Colonic mucosa (tissue), 4 donors: Measurements from ENCODE around the gene COL4A2. TPM values are rescaled to one million over a fixed set of nuclear protein-coding genes. Genes with fewer than 3 reads are reported as not detected.

Source experiments
- DNase-seq: peaks from one replicate; pipeline ENCODE4 v3.0.0-alpha.2; 2020
- H3K27ac ChIP-seq: fragments of 200-600 bp; one replicate; pipeline ENCODE4 v1.8.0; 2021
- H3K27me3 ChIP-seq: fragments of 200-600 bp; one replicate; pipeline ENCODE4 v1.8.0; 2021
- H3K36me3 ChIP-seq: fragments of 200-600 bp; one replicate; pipeline ENCODE4 v1.8.0; 2021
- H3K4me1 ChIP-seq: fragments of 200-600 bp; one replicate; pipeline ENCODE4 v1.8.0; 2021; ENCODE audit warnings: mild to moderate bottlenecking
- H3K4me3 ChIP-seq: fragments of 200-600 bp; one replicate; pipeline ENCODE4 v1.8.0; 2021
- H3K9ac ChIP-seq, 2 donors: one replicate each; pipeline ENCODE4 v1.7.0; 2013; ENCODE audit warnings: control low read depth in 2 of 2, low read depth in 2 of 2, low read length in 2 of 2
- H3K9me3 ChIP-seq: fragments of 200-600 bp; one replicate; pipeline ENCODE4 v1.8.0; 2021
- intact Hi-C: fragments of 100-400 bp; cut with DNase I; formaldehyde crosslinking; loops from one replicate; pipeline ENCODE4 v1.14.1; 2022
- total RNA-seq, 2 donors: library from RNA; stranded (reverse); fragmentation: NEBNext Ultra II Directional in 1 of 2; extraction: Animal tissue kit (Norgen Biotek cat#: 25700) in 1 of 2; gene quantifications; one replicate each; pipeline ENCODE4 v1.2.1, GENCODE V29; 2021
- TF ChIP-seq, protein P1 (sequence below): fragments of 200-600 bp; IDR thresholded peaks from one replicate; pipeline ENCODE4 v1.8.0; 2022; ENCODE audit warnings: antibody characterized with exemption, mild to moderate bottlenecking
- donor health status: healthy.
- donor health status: DM: no; HTN: no; CAD: no.
- donor health status: DM: no; HTN: no; CAD: no.

The COL4A2 gene
- total RNA-seq, 2 donors from 2014 or later: 61.1 to 111 TPM

DNA sequence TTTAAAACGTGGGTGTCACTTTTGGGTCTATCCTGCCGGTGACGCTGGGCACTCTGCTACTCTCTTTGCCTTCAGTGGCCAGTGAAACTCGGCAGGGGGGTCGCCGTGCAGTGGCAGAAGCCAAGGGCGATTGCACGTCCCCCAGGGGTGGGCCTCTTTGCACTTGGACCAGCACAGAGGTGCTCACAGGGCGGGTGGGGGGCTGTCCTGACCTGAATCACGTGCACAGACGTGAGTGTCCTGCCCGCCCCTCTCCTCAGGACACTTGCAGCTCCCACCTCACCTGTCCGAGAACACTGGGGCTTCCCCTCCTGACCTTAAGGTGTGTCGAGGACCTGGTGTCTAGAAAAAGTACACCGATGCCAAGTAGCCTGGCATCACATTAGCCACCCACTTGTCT is 16.3 kb upstream of the COL4A2 start:
- TF ChIP-seq, protein P1, sequence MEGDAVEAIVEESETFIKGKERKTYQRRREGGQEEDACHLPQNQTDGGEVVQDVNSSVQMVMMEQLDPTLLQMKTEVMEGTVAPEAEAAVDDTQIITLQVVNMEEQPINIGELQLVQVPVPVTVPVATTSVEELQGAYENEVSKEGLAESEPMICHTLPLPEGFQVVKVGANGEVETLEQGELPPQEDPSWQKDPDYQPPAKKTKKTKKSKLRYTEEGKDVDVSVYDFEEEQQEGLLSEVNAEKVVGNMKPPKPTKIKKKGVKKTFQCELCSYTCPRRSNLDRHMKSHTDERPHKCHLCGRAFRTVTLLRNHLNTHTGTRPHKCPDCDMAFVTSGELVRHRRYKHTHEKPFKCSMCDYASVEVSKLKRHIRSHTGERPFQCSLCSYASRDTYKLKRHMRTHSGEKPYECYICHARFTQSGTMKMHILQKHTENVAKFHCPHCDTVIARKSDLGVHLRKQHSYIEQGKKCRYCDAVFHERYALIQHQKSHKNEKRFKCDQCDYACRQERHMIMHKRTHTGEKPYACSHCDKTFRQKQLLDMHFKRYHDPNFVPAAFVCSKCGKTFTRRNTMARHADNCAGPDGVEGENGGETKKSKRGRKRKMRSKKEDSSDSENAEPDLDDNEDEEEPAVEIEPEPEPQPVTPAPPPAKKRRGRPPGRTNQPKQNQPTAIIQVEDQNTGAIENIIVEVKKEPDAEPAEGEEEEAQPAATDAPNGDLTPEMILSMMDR: no peak
- H3K4me1 ChIP-seq: no peaks in the 10 kb centered on the region

DNA sequence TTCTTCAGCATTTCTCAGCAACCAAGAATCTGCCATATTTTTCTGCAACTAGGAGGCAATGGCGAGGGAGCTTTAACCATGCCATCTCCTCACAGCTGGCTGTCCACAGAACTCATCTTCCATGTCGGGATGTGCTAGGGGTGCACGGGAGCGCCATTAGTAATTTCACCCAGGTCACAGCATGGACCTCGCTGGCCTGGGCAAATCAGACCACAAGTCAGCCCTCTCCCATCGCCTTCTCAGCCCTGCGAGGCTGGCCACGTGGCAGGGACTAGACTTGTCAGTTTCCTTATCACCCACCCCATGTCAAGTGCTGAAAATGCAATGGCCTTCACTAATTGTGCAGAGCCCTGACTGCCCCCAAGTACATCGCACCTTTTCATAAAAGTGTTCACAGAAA is 15.8 kb upstream of the COL4A2 start:
- TF ChIP-seq, protein P1: no peak
- intact Hi-C loops: no loop called here
- Histone ChIP-seq H3K9me3 (no peaks in the 10 kb centered on the region), H3K9ac (no peak overlapping the region), H3K4me1 (no peaks in the 10 kb centered on the region), H3K4me3 (no peak overlapping the region), H3K36me3 (no peaks in the 10 kb centered on the region), H3K27me3 (no peaks in the 10 kb centered on the region), H3K27ac (no peak overlapping the region)
- no peak for DNase-seq

More for the DNA sequence above, 16.3 kb upstream of the COL4A2 start:
- Histone ChIP-seq H3K27me3 (no peaks in the 10 kb centered on the region), H3K4me3 (no peak overlapping the region), H3K27ac (no peak overlapping the region), H3K9me3 (no peaks in the 10 kb centered on the region), H3K9ac (no peak overlapping the region), H3K36me3 (no peaks in the 10 kb centered on the region)
- intact Hi-C loops: no loop called here
- no peak for DNase-seq

DNA sequence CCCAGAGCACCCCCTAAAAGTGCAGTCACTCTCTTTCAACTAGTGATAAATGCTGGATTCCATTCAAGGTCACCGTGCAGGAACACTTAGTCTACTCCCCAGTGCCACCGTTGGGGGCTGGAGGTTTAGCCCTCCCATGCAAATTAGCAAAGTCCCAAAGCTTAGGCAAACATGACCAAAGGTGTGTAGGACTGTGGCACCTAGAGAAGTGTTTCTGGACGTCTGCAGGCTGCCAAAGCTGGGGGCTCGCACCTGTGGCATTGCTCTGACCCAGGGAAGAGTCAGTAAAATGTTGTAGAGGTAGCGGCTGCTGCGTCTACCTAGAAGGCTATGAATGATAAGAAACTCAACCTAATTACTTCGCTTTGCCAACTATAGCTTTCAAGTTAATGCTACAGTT is 14.0 kb upstream of the COL4A2 start:
- H3K27me3 ChIP-seq: no peaks in the 10 kb centered on the region
- no peak overlapping the region for H3K4me3 ChIP-seq
- H3K4me1 ChIP-seq: no peaks in the 10 kb centered on the region
- no peak for DNase-seq
- no peak overlapping the region for H3K9ac ChIP-seq
- no peak overlapping the region for H3K27ac ChIP-seq
- no peaks in the 10 kb centered on the region for H3K9me3 ChIP-seq
- H3K36me3 ChIP-seq: no peaks in the 10 kb centered on the region
- intact Hi-C loops: no loop called here
- TF ChIP-seq, protein P1: no peak

DNA sequence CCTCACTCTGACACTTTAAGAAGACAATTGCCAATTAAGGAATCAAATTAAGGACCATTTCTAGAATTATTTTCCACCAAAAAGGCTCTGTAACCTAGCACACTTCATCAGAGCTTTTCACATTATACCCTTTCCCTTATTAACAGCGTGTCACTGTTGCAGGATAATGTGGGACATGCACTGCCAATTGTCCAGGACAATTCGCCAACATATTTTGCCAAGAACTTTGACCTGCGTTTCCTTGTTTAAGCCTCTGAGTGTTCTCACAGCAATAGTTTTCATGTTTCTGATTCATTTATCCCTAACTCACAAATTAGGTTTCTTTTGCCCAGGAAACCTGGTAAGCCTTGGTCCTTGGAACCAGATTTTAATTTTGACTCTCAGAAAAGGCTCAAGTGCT is 13.4 kb upstream of the COL4A2 start:
- no peaks in the 10 kb centered on the region for H3K4me1 ChIP-seq
- H3K9me3 ChIP-seq: no peaks in the 10 kb centered on the region
- no peaks in the 10 kb centered on the region for H3K36me3 ChIP-seq
- H3K27me3 ChIP-seq: no peaks in the 10 kb centered on the region
- no peak for DNase-seq
- no peak overlapping the region for H3K27ac ChIP-seq
- TF ChIP-seq, protein P1: no peak
- no peak overlapping the region for H3K4me3 ChIP-seq
- H3K9ac ChIP-seq: no peak overlapping the region
- intact Hi-C loops: no loop called here

DNA sequence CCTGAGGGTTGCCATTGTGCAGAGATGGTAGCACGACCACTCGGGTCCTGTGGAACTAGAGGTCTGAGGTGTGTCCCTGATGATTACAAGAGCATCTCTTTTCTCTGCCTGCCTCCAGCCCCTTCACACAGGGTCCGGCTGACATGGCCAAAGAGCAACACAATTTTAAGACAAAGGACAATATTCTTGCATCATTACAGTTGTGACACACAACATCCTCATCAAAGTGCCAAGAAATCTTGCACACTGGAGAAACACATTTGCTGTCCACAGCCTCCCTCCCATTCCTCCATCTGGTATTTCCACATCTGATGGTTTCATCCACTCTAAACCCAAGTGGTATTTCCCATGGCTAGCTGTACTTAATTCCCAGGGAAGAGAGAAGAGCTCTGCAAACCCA is 12.9 kb upstream of the COL4A2 start:
- Histone ChIP-seq H3K4me1 (no peaks in the 10 kb centered on the region), H3K27me3 (no peaks in the 10 kb centered on the region), H3K9ac (no peak overlapping the region), H3K36me3 (no peaks in the 10 kb centered on the region), H3K9me3 (no peaks in the 10 kb centered on the region), H3K4me3 (no peak overlapping the region), H3K27ac (no peak overlapping the region)
- DNase-seq: no peak
- intact Hi-C loops: no loop called here
- TF ChIP-seq, protein P1: no peak

DNA sequence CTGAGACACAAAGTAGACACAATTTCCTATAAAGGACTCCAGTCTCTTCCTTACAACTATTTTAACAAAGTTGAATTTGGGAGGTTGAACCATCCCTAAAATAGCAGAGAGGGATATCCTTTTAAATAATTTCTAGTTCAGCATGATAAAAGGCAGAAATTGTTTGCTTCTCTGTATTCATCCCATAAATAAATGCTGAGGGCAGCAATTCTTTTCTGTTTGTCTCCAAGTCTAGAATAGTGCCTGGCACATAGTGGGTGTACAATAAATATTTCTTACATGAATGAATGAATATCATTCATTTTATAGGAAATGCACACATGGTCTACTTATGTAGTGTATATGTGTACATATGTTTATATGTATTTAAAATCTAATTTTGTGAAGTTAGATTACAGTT is 12.5 kb upstream of the COL4A2 start:
- Histone ChIP-seq H3K27ac (no peak overlapping the region), H3K36me3 (no peaks in the 10 kb centered on the region), H3K4me3 (no peak overlapping the region), H3K4me1 (no peaks in the 10 kb centered on the region), H3K9ac (no peak overlapping the region), H3K27me3 (no peaks in the 10 kb centered on the region), H3K9me3 (no peaks in the 10 kb centered on the region)
- no peak for DNase-seq
- TF ChIP-seq, protein P1: no peak
- intact Hi-C loops: no loop called here
